HG03460 (cell line): ENCODE measurements around the gene MT1X.

ENCODE experiments used
- ATAC-seq: cut with Tn5 transposase; IDR thresholded peaks from one replicate; pipeline ENCODE4 v1.9.1; 2021; ENCODE audit not compliant: unreplicated experiment

The MT1X gene

GRCh38 chr16:56675685-56676210 lies 6.5 kb upstream of the MT1X start:
- ATAC-seq = no peak

GRCh38 chr16:56677474-56677873 lies 4.8 kb upstream of the MT1X start:
- no peak for ATAC-seq

- no peak for ATAC-seq
These were observed 3.1 kb upstream of the MT1X start for GRCh38 chr16:56679078-56679730.

DNA sequence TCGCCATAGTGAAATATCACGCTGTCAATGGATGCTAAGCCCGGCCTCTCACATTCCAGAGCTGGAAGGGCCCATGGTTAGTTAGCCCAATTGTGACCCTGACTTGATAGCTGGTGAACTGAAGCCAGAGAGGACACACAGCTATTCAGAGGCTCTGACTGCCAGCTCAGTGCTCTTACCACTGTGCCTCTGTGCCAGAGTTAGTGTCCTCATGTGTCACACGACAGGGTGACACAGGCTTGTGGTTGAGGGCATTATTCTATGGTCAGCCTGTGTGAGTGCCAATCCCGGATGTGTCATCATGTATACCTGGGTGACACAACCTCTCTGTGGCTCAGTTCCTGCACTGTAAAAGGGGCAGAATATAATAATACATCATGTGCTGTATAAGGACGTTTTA lies 2.5 kb upstream of the MT1X start:
- no peak for ATAC-seq

- peak; percentile 3 for ATAC-seq
These were observed 580 bp downstream of the MT1X start for GRCh38 chr16:56682703-56683397.

DNA sequence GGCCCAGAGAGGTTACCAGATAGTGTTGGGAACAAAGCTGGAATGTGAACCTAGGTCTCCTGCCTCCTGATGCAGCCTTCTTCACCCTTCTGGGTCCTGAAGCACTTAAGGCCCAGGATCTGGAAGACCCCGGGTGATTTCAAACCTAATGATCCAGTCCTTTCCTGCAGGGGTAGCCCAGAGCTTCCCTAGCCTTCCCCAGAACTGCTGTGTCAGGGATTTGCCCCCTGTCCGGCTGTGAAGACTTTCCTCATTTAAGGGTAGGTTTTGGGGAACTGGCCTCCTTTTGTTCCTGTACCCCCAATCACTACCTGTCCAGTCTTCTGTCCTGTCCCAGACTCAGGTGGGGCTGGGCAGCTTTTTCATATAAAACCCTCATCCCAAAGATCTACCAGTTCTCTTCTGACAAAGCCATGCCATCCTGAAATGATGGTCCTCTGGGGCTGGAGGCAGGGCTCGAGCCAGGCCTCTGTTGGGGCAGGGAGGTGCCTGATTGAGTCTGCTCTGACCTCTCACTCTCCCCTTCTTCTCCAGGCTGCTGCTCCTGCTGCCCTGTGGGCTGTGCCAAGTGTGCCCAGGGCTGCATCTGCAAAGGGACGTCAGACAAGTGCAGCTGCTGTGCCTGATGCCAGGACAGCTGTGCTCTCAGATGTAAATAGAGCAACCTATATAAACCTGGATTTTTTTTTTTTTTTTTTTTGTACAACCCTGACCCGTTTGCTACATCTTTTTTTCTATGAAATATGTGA lies 1.3 kb downstream of the MT1X start:
- ATAC-seq = no peak

DNA sequence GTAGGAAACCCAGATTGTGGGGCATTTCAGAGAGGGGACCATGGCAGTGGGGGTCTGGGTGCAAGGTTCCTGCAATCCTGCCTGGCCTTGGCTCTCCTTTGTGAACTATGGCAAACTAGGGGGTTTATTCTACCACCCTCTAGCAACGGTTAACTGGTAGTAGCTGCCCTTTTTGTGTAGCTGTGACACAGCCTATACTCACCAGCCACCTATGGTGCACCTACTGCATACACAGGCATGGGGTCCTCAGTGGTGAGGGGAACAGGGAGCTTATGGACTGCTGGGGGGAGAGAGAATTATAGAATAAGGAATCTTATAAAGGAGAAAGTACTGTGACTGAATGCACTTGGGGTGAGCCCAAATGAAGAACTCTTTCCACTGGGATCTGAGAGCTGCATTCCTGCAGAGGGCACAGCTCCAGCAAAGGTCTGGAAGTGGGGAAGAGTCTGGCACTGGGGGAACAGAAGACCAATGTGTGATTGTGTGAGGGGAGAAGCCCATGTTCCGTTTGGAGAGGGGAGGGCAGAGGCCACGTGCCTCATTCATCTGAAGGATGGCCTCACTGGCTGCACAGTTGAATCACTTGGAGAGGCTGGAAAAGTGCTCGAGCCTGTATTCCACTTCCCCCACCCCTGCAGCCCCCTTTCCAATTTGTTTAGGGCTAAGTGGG lies 2.1 kb downstream of the MT1X start:
- ATAC-seq = no peak

DNA sequence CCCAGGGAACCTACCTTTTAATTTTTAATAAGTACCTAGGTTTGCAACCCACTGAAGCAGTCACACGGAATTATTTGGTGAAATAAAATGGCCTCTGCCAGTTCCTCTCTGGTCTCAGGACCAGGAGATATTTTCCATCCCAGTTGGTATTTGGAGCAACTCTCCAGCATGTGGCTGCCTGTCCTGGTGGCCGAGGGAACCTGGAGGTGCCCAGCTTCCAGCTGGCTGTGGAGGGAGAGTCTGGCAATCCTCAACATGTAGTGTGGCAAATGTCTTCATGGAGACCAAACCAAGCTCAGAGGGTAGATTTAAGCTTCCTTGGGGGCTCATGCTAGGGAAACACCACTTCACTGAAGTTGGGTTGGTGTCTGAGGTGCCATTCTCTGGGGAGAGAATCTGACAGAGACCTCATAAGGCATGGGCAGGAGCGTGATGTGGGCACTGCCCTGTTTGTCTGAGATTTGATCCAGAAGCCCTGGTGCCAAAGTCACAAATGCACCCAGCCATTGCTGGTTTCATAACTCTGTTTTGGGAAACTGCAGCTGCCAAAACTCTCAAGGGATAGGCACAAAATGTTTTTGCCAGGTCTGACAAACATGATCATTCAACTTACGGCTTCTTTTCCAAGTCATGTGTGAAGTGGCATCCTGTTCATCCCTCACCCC lies 2.8 kb downstream of the MT1X start:
- ATAC-seq = no peak

DNA sequence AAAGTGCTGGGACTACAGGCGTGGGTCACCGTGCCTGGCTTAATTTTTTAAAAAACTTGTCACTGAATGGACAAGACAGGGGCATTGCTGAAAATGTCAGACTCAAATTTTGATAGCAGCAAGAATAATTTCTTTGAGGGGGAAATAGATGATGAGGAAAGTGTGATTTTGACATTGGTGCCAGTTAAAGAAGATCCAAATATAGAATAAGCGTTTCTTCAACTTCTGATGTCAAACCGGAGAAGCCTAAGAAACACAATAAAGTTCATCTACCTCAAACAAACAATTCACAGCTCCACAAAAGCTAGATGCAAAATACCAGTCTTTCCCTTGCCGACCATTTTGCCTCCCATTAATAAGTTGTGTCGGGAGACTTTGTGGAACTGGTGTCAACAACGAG lies 4.5 kb downstream of the MT1X start:
- no peak for ATAC-seq

DNA sequence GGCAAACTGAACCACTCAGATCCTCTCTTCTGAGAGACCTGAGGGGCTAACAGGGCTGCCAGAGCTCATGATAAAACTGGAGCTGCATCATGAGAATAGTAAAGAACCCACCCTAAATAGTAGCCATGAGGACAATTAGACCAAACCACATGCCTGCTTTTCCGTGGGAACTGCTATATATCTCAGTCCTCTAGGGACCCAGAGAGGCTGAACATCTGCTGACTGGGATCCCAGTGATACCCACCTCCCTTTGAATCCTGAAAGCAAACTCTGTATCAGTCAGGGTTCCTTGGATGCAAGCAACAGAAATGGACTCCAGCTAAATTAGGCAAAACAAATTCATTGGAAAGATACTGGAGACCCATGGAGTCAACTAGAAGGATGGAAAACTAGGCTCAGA lies 6.5 kb downstream of the MT1X start:
- ATAC-seq = no peak

- no peak for ATAC-seq
These were observed 6.9 kb downstream of the MT1X start for GRCh38 chr16:56689171-56689570.

- ATAC-seq = no peak
These were observed 8.3 kb downstream of the MT1X start for GRCh38 chr16:56690420-56691122.

DNA sequence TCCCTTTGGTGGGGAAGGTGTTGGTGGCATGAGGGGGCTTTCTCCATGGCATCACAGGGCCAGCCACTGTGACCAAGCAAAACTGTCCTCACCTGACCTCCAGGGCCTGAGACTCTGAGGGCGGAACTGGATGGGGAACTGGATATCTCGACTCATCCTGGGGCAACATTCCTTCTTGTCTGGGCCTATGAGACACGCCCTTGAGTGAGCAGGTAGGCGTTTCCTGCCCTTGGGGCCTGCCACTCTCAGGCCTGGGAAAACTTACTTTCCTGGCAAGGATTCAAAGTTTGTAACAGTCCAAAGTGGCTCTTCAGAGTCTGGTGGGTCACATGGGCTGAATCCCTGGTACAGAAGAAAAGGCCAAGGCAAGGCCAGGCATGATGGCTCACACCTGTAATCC lies 9.6 kb downstream of the MT1X start:
- no peak for ATAC-seq

- ATAC-seq = no peak
These were observed 13.0 kb downstream of the MT1X start for GRCh38 chr16:56695246-56695645.

DNA sequence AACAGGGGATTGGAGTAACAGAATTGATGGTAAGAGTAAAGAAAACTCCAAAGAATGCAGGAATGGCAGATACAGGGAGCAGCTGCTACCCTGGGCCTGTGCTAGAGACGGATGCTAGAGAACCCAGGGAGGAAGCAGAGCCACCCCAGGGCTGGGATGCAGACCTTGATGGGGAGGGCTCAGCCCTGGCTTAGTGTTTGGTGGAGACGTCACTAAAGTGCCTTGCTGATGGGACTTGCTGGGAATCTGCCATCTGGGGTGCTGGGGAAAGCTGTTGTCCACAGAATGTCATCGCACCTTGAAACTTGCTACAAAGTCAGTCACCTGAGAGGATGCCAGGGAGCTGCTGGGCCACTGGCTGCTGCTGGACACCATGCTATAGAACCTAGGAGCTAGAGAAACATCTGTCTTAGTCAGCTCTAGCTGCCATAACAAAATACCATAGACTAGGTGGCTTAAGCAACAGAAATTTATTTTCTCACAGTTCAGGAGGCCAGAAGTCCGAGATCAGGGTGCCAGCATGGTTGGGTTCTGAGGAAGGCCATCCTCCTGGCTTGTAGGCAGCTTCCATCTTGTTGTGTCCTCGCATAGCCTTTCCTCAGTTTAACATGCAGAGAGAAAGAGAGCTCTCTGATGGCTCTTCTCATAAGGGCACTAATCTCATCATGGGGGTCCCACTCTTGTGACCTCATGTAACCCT lies 15.3 kb downstream of the MT1X start:
- no peak for ATAC-seq

GRCh38 chr16:56700195-56700594 lies 17.9 kb downstream of the MT1X start:
- no peak for ATAC-seq

GRCh38 chr16:56700631-56701030 lies 18.4 kb downstream of the MT1X start:
- no peak for ATAC-seq

GRCh38 chr16:56701534-56701933 lies 19.3 kb downstream of the MT1X start:
- no peak for ATAC-seq

GRCh38 chr16:56702836-56703235 lies 20.6 kb downstream of the MT1X start:
- ATAC-seq = no peak
